ENCODE data around the gene LDB2.

- TF ChIP-seq EZH2 (IDR thresholded peaks at IDR 0.05; ENCODE audit: low read depth) (no peak), CTCF (conservative IDR thresholded peaks at IDR 0.05) (no peak)
These were observed 51.8 kb downstream of the LDB2 start for GRCh38 chr4:16846540-16847117.
